ENCODE measurements around the gene POLR1A. TPM values are rescaled to one million over a fixed set of nuclear protein-coding genes. Genes with fewer than 3 reads are reported as not detected.

The POLR1A gene
- total RNA-seq, 1 experiment from 2014 or later = 62.7 TPM

GRCh38 chr2:85983766-85984165, 121.9 kb downstream of the POLR1A start:
- no peak overlapping the region for H2BK5ac ChIP-seq (ENCODE audit: insufficient read length, low read length)
- no peak overlapping the region for H3K27ac ChIP-seq (ENCODE audit: insufficient read length, low read depth, low read length)
- H3K79me1 ChIP-seq (ENCODE audit: insufficient read depth, low read depth, low read length, poor library complexity, severe bottlenecking) = no peaks in the 10 kb centered on the region
- WGBS (ENCODE audit: extremely low coverage, insufficient read length, low lambda C conversion rate) = no CpG with 5 or more reads among the region's 6 CpGs
- no peak overlapping the region for H2AFZ ChIP-seq (ENCODE audit: low read length)
- no peaks in the 10 kb centered on the region for H3K27me3 ChIP-seq (ENCODE audit: insufficient read depth, low read length)
- Mint-ChIP-seq H3K27ac (peak overlapping the region in 1 of 3 experiments; percentile 68; a peak in 1 of 7 replicates), H3K9me3 (peaks cover 0 to 2% of the 10 kb centered on the region in 2 experiments; a peak in 2 of 5 replicates), H3K36me3 (ENCODE audit: insufficient read depth in 1 of 3, low read depth in 3 of 3) (no peaks in the 10 kb centered on the region), H3K4me1 (no peaks in the 10 kb centered on the region), H3K27me3 (ENCODE audit: low read depth) (peaks cover 7% of the 10 kb centered on the region), H3K4me3 (no peak overlapping the region)
- H4K5ac ChIP-seq (ENCODE audit: insufficient read length, low read depth, low read length) = no peak overlapping the region
- H3K23ac ChIP-seq (ENCODE audit: insufficient read length, low read depth, low read length) = no peak overlapping the region
- H3K4me2 ChIP-seq (ENCODE audit: insufficient read depth, insufficient read length, low read length) = no peak overlapping the region
- no peaks in the 10 kb centered on the region for H3K4me1 ChIP-seq (ENCODE audit: insufficient read depth, low read length)
- no peak for TF ChIP-seq CTCF (conservative IDR thresholded peaks at IDR 0.05)
- no peak overlapping the region for H3K9ac ChIP-seq (ENCODE audit: extremely low read depth, insufficient read length, low read length)
- H3K56ac ChIP-seq (ENCODE audit: insufficient read length, low read depth, low read length) = no peak overlapping the region
- no peaks in the 10 kb centered on the region for H3K9me3 ChIP-seq (ENCODE audit: control insufficient read depth, low read depth, low read length)
- no peak overlapping the region for H3T11ph ChIP-seq (ENCODE audit: low read length)
- no peak overlapping the region for H2BK20ac ChIP-seq (ENCODE audit: low read depth, low read length, poor library complexity, severe bottlenecking)
- no peak overlapping the region for H3K4ac ChIP-seq (ENCODE audit: low read depth, low read length)
- no peak overlapping the region for H3K18ac ChIP-seq (ENCODE audit: insufficient read length, low read depth, low read length)
- no peak overlapping the region for H2BK120ac ChIP-seq (ENCODE audit: low read depth, low read length, poor library complexity, severe bottlenecking)
- peak; percentile 4 for DNase-seq
- H4K91ac ChIP-seq (ENCODE audit: insufficient read length, low read depth, low read length) = no peak overlapping the region
- no peak overlapping the region for H2BK12ac ChIP-seq (ENCODE audit: insufficient read length, low read depth, low read length)
- no peak overlapping the region for H4K8ac ChIP-seq (replicated peaks; ENCODE audit: insufficient read length, low read depth, low read length)
- H3K23me2 ChIP-seq (ENCODE audit: insufficient read length, low read depth, low read length, poor library complexity, severe bottlenecking) = no peaks in the 10 kb centered on the region
- no peak overlapping the region for H2BK15ac ChIP-seq (ENCODE audit: low read depth, low read length)
- H2AK5ac ChIP-seq (ENCODE audit: insufficient read length, low read length) = no peak overlapping the region
- H3K14ac ChIP-seq (ENCODE audit: insufficient read depth, low read length) = no peak overlapping the region
- no peaks in the 10 kb centered on the region for H3K79me2 ChIP-seq (ENCODE audit: insufficient read depth, low read length)
- no peaks in the 10 kb centered on the region for H4K20me1 ChIP-seq (ENCODE audit: control insufficient read depth, insufficient read depth, insufficient read length)
